ENCODE measurements around the gene PRLR. TPM values are rescaled to one million over a fixed set of nuclear protein-coding genes. Genes with fewer than 3 reads are reported as not detected.
"Not testable (repeated sequence)": the region's sequence is repeated elsewhere in the genome, so short reads cannot be mapped to it uniquely, and the experiment has no call there.

Gene PRLR
- total and polyA plus RNA-seq, 8 donors = 0.61 to 16.6 (median 8.1) TPM

DNA sequence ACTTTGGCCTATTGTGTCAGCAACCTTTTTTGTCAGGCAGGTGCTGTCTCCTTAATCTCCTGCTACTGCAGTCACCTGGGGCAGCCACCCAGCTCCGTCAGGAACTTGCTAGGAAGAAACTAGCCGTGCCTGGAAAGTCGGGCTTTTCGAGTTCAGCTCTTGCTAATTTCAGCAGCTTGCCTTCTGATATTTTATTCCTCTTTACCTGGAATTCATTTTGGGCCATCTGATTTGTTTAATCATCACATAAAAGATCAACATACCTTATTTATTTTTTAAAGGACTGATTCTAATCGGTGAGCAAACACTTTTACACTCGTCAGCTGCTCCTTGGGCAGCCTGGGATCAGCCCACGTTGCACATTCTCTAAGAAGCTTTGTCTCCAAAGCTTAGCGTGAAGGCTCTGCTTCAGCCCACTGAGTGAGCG lies 42.2 kb downstream of the PRLR start:
- peaks cover 12 to 30% (median 28%) of the 10 kb centered on the region in 3 donors for H3K4me1 ChIP-seq
- H3K4me3 ChIP-seq = peak overlapping the region in 2 of 4 donors; percentile 8 to 19
- ATAC-seq (peak; percentile 47 to 74 (median 52)), FAIRE-seq (no peak), DNase-seq (peak in 3 of 6 donors; percentile 28 to 62 (median 36))
- TF ChIP-seq, protein P1, sequence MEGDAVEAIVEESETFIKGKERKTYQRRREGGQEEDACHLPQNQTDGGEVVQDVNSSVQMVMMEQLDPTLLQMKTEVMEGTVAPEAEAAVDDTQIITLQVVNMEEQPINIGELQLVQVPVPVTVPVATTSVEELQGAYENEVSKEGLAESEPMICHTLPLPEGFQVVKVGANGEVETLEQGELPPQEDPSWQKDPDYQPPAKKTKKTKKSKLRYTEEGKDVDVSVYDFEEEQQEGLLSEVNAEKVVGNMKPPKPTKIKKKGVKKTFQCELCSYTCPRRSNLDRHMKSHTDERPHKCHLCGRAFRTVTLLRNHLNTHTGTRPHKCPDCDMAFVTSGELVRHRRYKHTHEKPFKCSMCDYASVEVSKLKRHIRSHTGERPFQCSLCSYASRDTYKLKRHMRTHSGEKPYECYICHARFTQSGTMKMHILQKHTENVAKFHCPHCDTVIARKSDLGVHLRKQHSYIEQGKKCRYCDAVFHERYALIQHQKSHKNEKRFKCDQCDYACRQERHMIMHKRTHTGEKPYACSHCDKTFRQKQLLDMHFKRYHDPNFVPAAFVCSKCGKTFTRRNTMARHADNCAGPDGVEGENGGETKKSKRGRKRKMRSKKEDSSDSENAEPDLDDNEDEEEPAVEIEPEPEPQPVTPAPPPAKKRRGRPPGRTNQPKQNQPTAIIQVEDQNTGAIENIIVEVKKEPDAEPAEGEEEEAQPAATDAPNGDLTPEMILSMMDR (IDR thresholded peaks at IDR 0.05) = no peak
- 13 to 22% methylated on average over 9 of the region's 9 CpGs for WGBS, 2 donors
- peak overlapping the region; percentile 9 to 73 (median 48) for H3K27ac ChIP-seq
- H3K36me3 ChIP-seq = no peaks in the 10 kb centered on the region
- no peaks in the 10 kb centered on the region for H3K27me3 ChIP-seq
- H3K9me3 ChIP-seq = no peaks in the 10 kb centered on the region
- intact Hi-C loops (cut with DNase I) = no loop called here

DNA sequence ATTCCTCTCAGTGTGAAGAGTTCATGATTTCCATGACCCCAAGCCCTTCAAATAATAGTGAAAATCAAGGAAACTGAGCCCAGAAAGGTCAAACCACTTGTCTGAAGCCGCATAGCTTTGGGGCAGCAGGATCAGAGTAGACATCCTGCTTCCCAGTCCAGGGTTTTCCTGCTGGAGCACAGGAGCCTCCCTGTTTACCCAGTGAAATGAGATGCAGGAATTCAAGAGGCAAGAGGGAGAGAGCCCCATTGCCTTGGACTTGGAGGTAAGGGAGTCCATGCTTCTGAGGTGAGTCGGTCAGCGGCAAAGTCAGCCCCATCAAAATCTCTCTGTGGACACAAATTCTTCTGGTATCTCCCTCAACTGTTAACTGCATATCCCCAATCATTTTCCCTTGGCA lies 42.7 kb downstream of the PRLR start:
- H3K9me3 ChIP-seq; DNase-seq; intact Hi-C loops (cut with DNase I); H3K36me3 ChIP-seq; FAIRE-seq; H3K27me3 ChIP-seq: not testable (repeated sequence)
- 63 to 65% methylated on average over 3 of the region's 3 CpGs for WGBS, 2 donors
- peak; percentile 4 to 18 (median 12) for ATAC-seq
- H3K4me1 ChIP-seq = peaks cover 12 to 30% (median 28%) of the 10 kb centered on the region in 3 donors
- peak overlapping the region in 3 of 4 donors; percentile 28 to 73 (median 68) for H3K27ac ChIP-seq
- peak overlapping the region in 1 of 4 donors; percentile 8 for H3K4me3 ChIP-seq

DNA sequence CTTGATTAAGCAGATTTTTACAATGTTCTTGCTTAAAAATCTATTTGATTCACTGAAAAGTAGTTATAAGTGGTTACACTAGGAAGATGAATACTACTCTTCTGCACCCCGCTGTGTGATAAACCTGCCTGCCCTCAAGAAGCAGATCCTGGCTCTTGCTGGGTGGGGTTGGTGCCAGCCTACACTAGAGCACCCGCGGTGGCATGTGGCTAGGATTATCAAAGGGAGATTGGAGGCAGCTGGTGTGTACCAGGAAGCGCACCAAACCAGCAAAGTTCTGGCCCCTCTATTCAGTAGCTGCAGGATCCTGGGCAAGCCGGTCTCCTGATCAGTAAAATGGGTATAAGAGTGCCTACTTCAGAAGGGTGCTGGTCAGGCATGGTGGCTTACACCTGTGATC lies 43.5 kb downstream of the PRLR start:
- Histone ChIP-seq H3K36me3 (no peaks in the 10 kb centered on the region), H3K4me1 (peaks cover 12 to 30% (median 28%) of the 10 kb centered on the region in 3 donors), H3K27ac (no peak overlapping the region), H3K9me3 (no peaks in the 10 kb centered on the region), H3K4me3 (no peak overlapping the region), H3K27me3 (no peaks in the 10 kb centered on the region)
- DNase-seq = no peak
- intact Hi-C loops (cut with DNase I) = no loop called here
- FAIRE-seq = no peak
- TF ChIP-seq, protein P1 (IDR thresholded peaks at IDR 0.05) = no peak
- ATAC-seq = peak in 1 of 4 donors; percentile 19
- 62 to 70% methylated on average over 5 of the region's 5 CpGs for WGBS, 2 donors

DNA sequence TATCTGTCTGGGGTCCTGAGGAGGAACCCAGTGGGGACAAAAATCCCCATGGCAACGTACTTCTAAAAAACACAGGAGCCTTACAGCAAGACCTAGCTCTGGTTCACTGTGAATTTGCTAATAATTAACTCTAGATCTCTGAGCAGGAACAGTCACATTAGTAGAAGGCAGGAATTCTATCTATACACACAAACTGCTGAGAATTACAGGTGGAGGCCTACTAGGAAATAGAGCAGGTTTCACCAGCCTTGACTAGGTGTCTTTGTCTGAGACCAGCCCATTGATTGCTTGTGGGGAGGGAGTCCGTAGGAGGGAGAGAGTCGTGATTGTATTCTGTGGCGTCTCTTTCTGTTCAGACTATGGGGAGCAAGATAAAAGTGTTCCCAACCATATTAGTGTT lies 44.8 kb downstream of the PRLR start:
- TF ChIP-seq, protein P1 (IDR thresholded peaks at IDR 0.05) = no peak
- DNase-seq = peak in 1 of 6 donors; percentile 25
- Histone ChIP-seq H3K9me3 (no peaks in the 10 kb centered on the region), H3K27me3 (no peaks in the 10 kb centered on the region), H3K27ac (peak overlapping the region; percentile 5 to 70 (median 58)), H3K36me3 (no peaks in the 10 kb centered on the region), H3K4me3 (no peak overlapping the region), H3K4me1 (peaks cover 12 to 30% (median 28%) of the 10 kb centered on the region in 3 donors)
- peak; percentile 67 to 86 (median 78) for ATAC-seq
- WGBS, 2 donors = 10 to 16% methylated on average over 4 of the region's 4 CpGs
- intact Hi-C loops (cut with DNase I) = no loop called here
- FAIRE-seq = no peak

DNA sequence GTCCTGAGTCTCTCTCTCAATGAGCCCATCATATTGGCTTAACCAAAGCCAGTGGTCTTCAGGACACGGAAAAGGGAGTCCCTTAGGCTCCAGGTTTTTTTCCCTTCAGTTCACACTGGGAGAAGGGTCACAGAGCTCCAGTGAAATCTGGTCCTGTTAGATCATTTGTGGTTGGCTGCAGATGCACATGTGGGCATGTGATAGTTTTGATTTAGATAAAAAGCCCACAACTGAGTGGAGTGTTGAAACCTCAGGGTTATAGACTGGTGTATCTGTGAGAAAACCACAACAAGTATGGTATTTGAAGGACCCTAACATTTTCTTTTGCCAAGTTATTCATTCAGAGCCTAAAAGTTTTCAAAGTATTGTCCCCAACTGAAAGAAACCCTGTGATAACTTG lies 46.7 kb downstream of the PRLR start:
- Histone ChIP-seq H3K9me3 (no peaks in the 10 kb centered on the region), H3K27ac (no peak overlapping the region), H3K4me3 (no peak overlapping the region), H3K27me3 (no peaks in the 10 kb centered on the region), H3K4me1 (peaks cover 12 to 29% (median 26%) of the 10 kb centered on the region in 3 donors), H3K36me3 (no peaks in the 10 kb centered on the region)
- WGBS, 2 donors = 96 to 100% methylated on average over 1 of the region's 1 CpG
- ATAC-seq (no peak), FAIRE-seq (no peak), DNase-seq (no peak)
- TF ChIP-seq, protein P1 (IDR thresholded peaks at IDR 0.05) = no peak
- intact Hi-C loops (cut with DNase I) = no loop called here
